Vagina (tissue), 2 donors: ENCODE results near the gene PBRM1.

Source experiments
- CTCF ChIP-seq, 3 experiments: fragments of 450-650 bp in 2 of 3; fragments of 200-600 bp in 1 of 3; sonication (generic) in 1 of 3; IDR thresholded peaks; one replicate each; pipeline ENCODE4 v1.5.1; 2017 to 2019; ENCODE audit warnings: antibody characterized with exemption in 3 of 3, mild to moderate bottlenecking in 2 of 3, moderate library complexity in 2 of 3
- POLR2A ChIP-seq, 2 donors: fragments of 450-650 bp; IDR thresholded peaks; one replicate each; pipeline ENCODE4 v1.6.1; 2017; ENCODE audit warnings: antibody characterized with exemption in 2 of 2, mild to moderate bottlenecking in 2 of 2, moderate library complexity in 2 of 2

GRCh38 chr3:52527039-52527731 is 158.5 kb downstream of the PBRM1 start:
- TF ChIP-seq CTCF (IDR thresholded peaks at IDR 0.05) = no peak
- TF ChIP-seq POLR2A (IDR thresholded peaks at IDR 0.05) = no peak
